GM19099 (cell line): ENCODE results near the gene LIPH.

Source experiments
- POLR2A ChIP-seq: IDR thresholded peaks from 3 replicates; pipeline ENCODE4 v1.6.1; 2011; ENCODE audit warnings: low read depth; ENCODE audit not compliant: insufficient read length; ENCODE audit errors: extremely low read depth

The LIPH gene

GRCh38 chr3:185508335-185508991 is 43.9 kb downstream of the LIPH start:
- TF ChIP-seq POLR2A = no peak

DNA sequence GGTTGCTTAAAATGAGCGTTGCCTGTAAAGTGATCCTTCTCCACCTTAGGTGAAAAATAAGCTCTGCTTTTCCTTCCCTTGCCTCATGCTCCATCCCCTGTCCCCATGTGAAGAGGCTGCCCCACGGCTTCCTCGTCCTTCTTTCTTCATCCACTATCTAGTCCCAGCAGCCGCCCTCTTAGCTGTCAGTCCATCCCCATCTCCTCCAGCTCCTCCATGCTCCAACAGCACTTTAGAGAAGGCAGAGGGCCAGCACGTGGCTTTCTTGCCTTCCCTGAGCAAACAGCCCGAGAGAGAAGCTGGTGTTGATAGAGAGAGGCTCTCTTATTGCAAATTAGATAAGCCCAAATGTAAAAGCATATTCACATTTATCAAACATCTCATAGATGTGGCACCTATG is 44.5 kb downstream of the LIPH start:
- TF ChIP-seq POLR2A = no peak

- TF ChIP-seq POLR2A = no peak
These were observed 47.8 kb downstream of the LIPH start for GRCh38 chr3:185504636-185505035.

DNA sequence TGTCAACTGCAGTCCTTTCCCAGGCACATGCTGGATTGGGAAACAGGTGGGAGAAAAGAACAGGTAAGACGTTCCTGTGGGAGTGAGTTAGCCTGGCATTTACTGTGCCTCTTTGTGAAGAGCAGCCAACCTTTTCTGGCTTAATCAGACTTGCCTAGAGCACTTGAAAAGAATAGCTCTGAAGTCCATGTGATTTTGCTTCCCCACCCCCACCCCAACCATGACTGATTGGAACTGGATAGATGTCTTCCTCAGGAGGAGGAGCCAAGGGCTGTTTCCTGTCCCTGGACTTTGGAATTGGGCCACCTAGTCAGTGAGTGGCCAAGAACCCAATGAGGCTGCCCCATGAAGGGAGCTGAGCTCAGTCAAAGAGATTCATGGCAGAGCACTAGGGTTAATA is 48.9 kb downstream of the LIPH start:
- TF ChIP-seq POLR2A = no peak

DNA sequence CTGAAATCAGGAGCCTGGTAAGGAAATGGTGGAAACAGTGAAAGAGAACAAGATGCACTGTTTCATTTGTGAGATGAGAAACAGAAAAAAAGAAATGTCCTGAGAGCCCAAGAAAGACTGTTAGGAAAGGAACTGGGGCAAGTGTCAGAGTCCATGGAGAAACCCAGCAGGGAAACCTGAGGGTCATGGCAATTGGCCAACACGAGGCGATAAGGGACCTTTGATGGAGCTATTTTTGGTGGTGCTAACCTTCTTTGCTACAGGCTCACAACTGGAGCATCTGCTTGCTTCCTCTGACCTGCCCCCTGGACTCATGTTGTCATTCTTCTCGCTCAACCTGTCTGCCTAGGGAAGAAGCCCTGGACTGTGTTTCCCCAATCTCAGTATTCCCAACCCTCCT is 49.4 kb downstream of the LIPH start:
- TF ChIP-seq POLR2A = no peak

GRCh38 chr3:185498503-185499396 is 53.6 kb downstream of the LIPH start, which contains the start of gene TMEM41A:
Gene TMEM41A, minus strand, starts transcription at chr3:185499035. Its CDS starts 74 bp downstream, at chr3:185498961.
- TF ChIP-seq POLR2A = peak; percentile 94

DNA sequence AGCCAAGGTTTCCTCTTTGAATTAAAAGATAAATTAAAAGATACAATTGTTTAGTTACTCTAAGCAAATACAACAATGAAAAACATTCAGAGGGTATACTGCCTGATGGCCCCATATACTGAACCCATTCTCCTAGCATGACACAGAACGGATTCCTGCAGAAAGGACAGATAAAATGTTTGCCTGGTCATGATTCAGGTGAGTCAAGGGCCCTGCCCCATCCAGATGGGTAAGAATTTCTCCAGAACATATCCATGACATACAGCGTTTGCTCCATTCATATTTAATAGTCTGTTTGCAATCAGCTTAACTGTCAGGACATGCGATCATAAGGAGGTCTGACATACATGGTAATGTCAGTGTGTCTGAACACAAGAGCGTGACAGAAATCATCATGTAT is 62.1 kb downstream of the LIPH start:
- no peak for TF ChIP-seq POLR2A

GRCh38 chr3:185489462-185489861 is 62.9 kb downstream of the LIPH start:
- no peak for TF ChIP-seq POLR2A

- no peak for TF ChIP-seq POLR2A
These were observed 63.9 kb downstream of the LIPH start for GRCh38 chr3:185488465-185488864.

DNA sequence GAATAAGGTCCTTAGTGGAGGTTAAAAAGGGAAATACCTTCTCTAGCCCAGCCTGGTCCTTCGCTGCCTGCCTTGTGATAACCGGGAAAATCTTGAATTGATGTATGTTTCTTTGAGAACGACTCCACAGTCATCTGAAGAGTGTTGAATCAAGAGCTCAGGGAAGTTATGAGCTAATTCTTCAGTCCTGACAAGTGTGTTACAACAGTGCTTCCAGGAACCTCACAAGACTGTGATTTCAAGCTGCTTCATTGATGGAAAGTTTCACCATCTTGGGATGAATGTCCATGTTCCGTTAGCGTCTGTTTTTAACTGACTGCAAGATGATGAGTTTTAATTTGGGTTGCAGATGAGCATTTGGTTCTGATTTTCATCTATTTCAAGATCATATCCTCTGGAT is 66.0 kb downstream of the LIPH start:
- no peak for TF ChIP-seq POLR2A

DNA sequence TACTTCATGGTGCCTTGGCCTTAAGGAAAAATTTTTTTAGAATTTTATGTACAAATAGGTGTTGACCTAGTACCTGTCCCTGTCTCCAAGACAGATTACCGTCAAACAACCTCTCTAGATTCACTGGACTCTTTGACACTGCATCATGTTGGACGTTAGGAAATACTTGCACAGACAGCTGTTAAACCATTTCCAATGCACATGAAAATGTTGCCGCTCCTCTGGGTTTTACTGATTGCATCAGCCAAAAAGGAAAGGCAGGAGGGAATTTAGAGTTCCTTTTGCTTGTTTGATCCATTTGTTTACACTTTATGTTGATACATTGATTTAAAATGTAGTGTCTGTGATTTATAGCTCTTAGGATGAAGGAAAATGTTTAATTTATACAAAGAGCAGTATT is 68.1 kb downstream of the LIPH start:
- TF ChIP-seq POLR2A = no peak

GRCh38 chr3:185479373-185479945 is 72.9 kb downstream of the LIPH start:
- no peak for TF ChIP-seq POLR2A

- no peak for TF ChIP-seq POLR2A
These were observed 75.1 kb downstream of the LIPH start for GRCh38 chr3:185477316-185477715.

DNA sequence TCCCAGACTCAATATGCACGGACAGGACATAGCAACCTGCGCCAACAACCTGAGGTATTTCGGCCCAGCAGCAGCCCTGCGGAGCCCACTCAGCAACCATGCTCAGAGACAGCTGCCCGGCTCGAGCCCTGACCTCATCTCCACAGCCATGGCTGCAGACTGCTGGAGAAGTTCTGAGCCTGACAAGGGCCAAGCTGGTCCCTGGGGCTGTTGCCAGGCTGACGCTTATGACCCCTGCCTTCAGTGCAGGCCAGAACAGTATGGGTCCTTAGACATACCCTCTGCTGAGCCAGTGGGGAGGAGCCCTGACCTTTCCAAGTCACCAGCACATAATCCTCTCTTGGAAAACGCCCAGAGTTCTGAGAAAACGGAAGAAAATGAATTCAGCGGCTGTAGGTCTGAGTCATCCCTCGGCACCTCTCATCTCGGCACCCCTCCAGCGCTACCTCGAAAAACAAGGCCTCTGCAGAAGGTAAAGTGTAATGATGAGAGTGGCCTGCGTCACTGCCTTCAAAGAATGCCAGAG is 79.0 kb downstream of the LIPH start:
- TF ChIP-seq POLR2A = no peak

- no peak for TF ChIP-seq POLR2A
These were observed 82.1 kb downstream of the LIPH start for GRCh38 chr3:185470323-185470722.
